ENCODE results near the gene ZNF607. TPM values are rescaled to one million over a fixed set of nuclear protein-coding genes. Genes with fewer than 3 reads are reported as not detected.
"Not testable (repeated sequence)": the region's sequence is repeated elsewhere in the genome, so short reads cannot be mapped to it uniquely, and the experiment has no call there.

The ZNF607 gene
- polyA plus RNA-seq, 1 donor (not counting 4 experiments of a cell fraction or from before 2014, with no cell fraction given): 5.4 TPM

- TF ChIP-seq CTCF (optimal IDR thresholded peaks at IDR 0.05 in 1 of 3, IDR thresholded peaks at IDR 0.05 in 1 of 3, conservative IDR thresholded peaks at IDR 0.05 in 1 of 3; ENCODE audit: extremely low read depth in 1 of 3, insufficient read depth in 2 of 3, low read length in 3 of 3): no peak
- no peak for TF ChIP-seq EZH2 (IDR thresholded peaks at IDR 0.05; ENCODE audit: low read length)
- Histone ChIP-seq H3K9ac (ENCODE audit: control insufficient read depth, extremely low read depth, insufficient read depth, low read length) (no peak overlapping the region), H4K20me1 (ENCODE audit: control insufficient read depth, extremely low read depth, insufficient read depth, low read length) (no peaks in the 10 kb centered on the region), H3K9me1 (ENCODE audit: control insufficient read depth, extremely low read depth, insufficient read depth, low read length) (no peaks in the 10 kb centered on the region), H3K27me3 (ENCODE audit: control insufficient read depth, extremely low read depth, insufficient read depth, low read length) (no peaks in the 10 kb centered on the region), H3K27ac (ENCODE audit: control insufficient read depth, insufficient read depth, low read length) (no peak overlapping the region), H3K36me3 (ENCODE audit: control insufficient read depth in 2 of 2, extremely low read depth in 1 of 2, insufficient read depth in 2 of 2, low read length in 2 of 2) (no peaks in the 10 kb centered on the region), H3K4me2 (ENCODE audit: control insufficient read depth, extremely low read depth, insufficient read depth, low read depth, low read length) (no peak overlapping the region), H3K4me3 (ENCODE audit: control insufficient read depth in 2 of 3, extremely low read depth in 1 of 3, insufficient read depth in 2 of 3, low read depth in 1 of 3, low read length in 3 of 3) (no peak overlapping the region), H3K9me3 (ENCODE audit: control insufficient read depth, low read depth, low read length) (peaks cover 14% of the 10 kb centered on the region), H2AFZ (ENCODE audit: control insufficient read depth, low read length) (no peak overlapping the region), H3K4me1 (ENCODE audit: control insufficient read depth, extremely low read depth, insufficient read depth, low read length) (no peaks in the 10 kb centered on the region), H3K79me2 (ENCODE audit: control insufficient read depth, insufficient read depth, low read length) (no peaks in the 10 kb centered on the region)
- no peak for DNase-seq (ENCODE audit: low read depth, low spot score)
- dilution Hi-C loops (cut with MboI; ENCODE audit: extremely low pct_ligation_motif_present, low sequenced_read_pairs): no loop called here
- FAIRE-seq: no peak
These were observed 50.1 kb downstream of the ZNF607 start for GRCh38 chr19:37669450-37669914.

DNA sequence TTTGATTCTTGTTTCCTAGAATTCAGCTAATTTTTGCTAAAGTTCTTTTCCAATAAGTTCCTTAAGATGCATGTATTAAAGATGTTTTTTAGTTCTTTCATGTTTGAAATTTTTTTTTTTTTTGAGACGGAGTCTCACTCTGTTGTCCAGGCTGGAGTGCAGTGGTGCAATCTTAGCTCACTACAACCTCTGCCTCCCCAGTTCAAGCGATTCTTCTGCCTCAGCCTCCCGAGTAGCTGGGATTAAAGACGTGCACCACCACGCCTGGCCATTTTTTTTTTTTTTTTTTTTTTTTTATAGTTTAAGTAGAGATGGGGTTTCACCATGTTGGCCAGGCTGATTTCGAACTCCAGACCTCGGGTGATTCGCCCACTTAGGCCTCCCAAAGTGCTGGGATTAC lies 62.4 kb downstream of the ZNF607 start:
- H3K27ac ChIP-seq (ENCODE audit: control insufficient read depth, insufficient read depth, low read length); H4K20me1 ChIP-seq (ENCODE audit: control insufficient read depth, extremely low read depth, insufficient read depth, low read length); FAIRE-seq; H3K4me2 ChIP-seq (ENCODE audit: control insufficient read depth, extremely low read depth, insufficient read depth, low read depth, low read length); H3K9me1 ChIP-seq (ENCODE audit: control insufficient read depth, extremely low read depth, insufficient read depth, low read length); H2AFZ ChIP-seq (ENCODE audit: control insufficient read depth, low read length); dilution Hi-C loops (cut with MboI; ENCODE audit: extremely low pct_ligation_motif_present, low sequenced_read_pairs); H3K36me3 ChIP-seq (ENCODE audit: control insufficient read depth in 2 of 2, extremely low read depth in 1 of 2, insufficient read depth in 2 of 2, low read length in 2 of 2); H3K9me3 ChIP-seq (ENCODE audit: control insufficient read depth, low read depth, low read length); H3K4me1 ChIP-seq (ENCODE audit: control insufficient read depth, extremely low read depth, insufficient read depth, low read length); DNase-seq (ENCODE audit: low read depth, low spot score); H3K27me3 ChIP-seq (ENCODE audit: control insufficient read depth, extremely low read depth, insufficient read depth, low read length); H3K4me3 ChIP-seq (ENCODE audit: control insufficient read depth in 2 of 3, extremely low read depth in 1 of 3, insufficient read depth in 2 of 3, low read depth in 1 of 3, low read length in 3 of 3); H3K9ac ChIP-seq (ENCODE audit: control insufficient read depth, extremely low read depth, insufficient read depth, low read length): not testable (repeated sequence)
- H3K79me2 ChIP-seq (ENCODE audit: control insufficient read depth, insufficient read depth, low read length): peaks cover 19% of the 10 kb centered on the region

All from keratinocyte (primary cell).